GM21576 (cell line): ENCODE data around the gene CEP68.

Source experiments
- ATAC-seq: cut with Tn5 transposase; IDR thresholded peaks from one replicate; pipeline ENCODE4 v1.9.1; 2021; ENCODE audit warnings: mild to moderate bottlenecking, moderate library complexity; ENCODE audit not compliant: unreplicated experiment

Gene CEP68

DNA sequence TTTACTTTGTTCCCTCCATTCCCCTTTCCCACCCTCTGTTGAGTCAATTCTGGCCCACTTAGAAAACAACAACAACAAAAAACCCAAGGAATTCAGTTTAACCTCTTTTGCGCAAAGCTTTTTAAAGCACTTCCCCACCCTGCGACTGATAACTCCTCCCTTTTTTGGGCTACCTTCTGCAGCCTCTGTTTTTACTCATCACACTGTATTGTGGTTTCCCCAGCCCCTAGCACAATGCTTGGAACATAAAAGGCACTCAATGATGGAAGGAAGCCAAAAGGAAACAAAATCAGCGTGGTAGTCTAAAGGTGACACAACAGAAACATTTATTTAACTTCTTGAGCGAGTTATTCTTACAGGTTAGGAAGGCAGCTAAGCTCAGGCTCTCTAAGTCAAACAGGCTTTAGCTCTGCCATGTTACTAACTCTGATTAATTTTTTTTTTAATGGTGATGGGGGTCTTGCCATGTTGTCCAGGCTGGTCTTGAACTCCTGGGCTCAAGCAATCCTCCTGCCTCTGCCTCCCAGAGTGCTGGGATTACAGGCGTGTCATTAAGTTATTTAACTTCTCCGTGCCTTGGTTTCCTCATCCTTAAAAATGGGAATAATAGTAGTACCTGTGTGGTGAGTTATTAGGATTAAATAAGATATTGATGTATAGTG lies 1.3 kb downstream of the CEP68 start:
- ATAC-seq = peak; percentile 23

GRCh38 chr2:65059071-65059470 lies 2.9 kb downstream of the CEP68 start:
- no peak for ATAC-seq

DNA sequence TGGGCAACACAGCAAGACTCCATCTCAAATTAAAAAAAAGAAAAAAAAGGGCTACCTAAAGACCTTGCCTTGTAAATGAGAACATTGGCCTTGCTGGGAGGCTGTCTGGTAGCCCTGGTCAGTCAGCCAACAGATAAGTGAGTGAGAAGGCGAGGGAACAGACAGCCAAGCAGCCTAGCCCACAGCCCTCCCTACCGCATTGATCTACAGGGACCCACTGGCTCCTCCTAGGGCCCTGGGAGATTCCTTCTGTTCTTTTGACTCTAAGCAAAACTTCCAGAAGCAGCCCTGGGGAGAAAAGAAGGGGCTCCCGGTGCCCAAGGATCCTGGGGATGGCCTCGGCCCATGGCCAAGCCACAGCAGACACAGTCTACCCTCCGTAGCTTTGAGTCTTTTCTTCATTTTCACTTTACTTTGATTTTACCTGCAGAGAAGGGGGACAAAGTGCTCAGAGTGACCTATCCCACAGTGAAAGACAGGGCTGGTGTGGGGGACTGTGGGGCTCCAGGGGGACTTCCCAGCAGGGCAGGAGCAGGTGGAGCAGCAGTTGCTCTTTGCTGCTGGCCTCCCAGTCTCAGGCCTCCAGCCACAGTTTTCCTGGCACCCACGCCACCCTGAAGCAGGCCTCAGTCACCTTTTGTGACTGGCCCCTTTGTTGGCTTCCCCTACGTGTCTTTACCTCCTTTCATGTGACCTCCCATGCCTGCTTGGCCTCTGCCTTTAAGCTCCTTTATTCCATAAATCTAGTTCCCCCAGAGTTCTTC lies 5.1 kb downstream of the CEP68 start:
- ATAC-seq = no peak

GRCh38 chr2:65061910-65062339 lies 5.7 kb downstream of the CEP68 start:
- ATAC-seq = no peak

GRCh38 chr2:65062843-65063825 lies 6.9 kb downstream of the CEP68 start:
- no peak for ATAC-seq

GRCh38 chr2:65064728-65065552 lies 8.7 kb downstream of the CEP68 start:
- peak; percentile 80 for ATAC-seq

- no peak for ATAC-seq
Observed at GRCh38 chr2:65067806-65068553, 11.8 kb downstream of the CEP68 start.

DNA sequence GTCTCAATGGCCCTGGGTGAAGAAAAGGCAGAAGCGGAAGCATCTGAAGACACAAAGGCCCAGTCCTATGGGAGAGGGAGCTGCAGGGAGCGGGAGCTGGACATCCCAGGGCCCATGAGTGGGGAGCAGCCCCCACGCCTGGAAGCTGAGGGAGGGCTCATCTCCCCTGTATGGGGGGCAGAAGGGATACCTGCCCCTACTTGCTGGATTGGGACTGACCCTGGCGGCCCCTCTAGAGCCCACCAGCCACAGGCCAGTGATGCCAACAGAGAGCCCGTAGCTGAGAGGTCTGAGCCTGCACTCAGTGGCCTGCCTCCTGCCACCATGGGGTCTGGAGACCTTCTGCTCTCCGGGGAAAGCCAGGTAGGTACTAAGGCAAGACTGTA lies 13.2 kb downstream of the CEP68 start:
- no peak for ATAC-seq

DNA sequence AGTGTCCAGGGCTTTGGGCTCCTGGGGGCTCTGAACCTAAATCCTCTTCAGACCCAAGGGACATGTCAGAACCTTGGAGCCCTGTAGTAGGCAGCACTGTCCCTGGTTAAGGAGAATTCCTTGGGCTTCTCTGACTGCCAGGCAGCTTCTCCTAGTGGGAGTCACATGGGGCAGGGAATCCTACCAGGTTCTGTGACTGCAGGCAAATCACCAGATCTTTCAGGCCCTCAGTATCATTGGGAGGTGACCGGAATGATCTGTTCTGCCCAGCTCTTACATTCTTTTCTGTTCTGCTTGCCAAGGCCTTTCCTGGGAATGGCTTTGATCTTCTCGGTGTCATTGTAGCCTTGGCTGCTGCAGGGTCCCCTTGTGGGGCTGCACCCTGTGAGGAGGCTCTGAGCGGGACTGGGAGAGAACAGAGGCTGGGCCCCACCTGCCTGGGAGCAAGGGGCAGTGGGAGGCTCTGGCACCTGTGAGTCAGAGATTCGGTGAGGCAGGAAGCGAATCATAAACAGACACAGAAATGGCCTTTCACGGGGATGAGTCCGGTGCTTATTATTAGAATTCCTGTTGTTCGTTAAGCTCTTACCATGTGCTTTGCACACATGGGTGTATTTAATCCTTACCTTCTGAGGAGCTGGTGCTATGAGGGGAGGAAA lies 14.1 kb downstream of the CEP68 start:
- ATAC-seq = no peak

GRCh38 chr2:65070856-65071255 lies 14.6 kb downstream of the CEP68 start:
- no peak for ATAC-seq

DNA sequence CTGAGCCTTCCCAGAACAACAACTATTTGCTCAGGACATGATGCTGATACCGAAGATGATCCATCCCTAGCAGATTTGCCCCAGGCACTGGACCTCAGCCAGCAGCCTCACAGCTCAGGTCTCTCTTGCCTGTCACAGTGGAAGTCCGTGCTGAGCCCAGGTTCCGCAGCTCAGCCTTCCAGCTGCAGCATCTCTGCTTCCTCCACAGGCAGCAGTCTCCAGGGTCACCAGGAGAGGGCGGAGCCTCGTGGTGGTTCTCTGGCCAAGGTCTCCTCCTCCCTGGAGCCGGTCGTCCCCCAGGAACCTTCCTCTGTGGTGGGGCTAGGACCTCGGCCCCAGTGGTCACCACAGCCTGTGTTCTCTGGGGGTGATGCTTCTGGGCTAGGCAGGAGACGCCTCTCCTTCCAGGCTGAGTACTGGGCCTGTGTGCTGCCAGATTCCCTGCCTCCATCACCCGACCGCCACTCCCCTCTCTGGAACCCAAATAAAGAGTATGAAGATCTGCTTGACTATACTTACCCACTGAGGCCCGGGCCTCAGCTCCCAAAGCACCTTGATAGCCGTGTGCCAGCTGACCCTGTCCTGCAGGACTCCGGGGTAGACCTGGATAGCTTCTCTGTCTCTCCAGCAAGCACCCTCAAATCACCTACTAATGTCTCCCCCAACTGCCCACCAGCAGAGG lies 15.4 kb downstream of the CEP68 start:
- ATAC-seq = no peak

GRCh38 chr2:65072181-65072970 lies 16.2 kb downstream of the CEP68 start:
- ATAC-seq = no peak

DNA sequence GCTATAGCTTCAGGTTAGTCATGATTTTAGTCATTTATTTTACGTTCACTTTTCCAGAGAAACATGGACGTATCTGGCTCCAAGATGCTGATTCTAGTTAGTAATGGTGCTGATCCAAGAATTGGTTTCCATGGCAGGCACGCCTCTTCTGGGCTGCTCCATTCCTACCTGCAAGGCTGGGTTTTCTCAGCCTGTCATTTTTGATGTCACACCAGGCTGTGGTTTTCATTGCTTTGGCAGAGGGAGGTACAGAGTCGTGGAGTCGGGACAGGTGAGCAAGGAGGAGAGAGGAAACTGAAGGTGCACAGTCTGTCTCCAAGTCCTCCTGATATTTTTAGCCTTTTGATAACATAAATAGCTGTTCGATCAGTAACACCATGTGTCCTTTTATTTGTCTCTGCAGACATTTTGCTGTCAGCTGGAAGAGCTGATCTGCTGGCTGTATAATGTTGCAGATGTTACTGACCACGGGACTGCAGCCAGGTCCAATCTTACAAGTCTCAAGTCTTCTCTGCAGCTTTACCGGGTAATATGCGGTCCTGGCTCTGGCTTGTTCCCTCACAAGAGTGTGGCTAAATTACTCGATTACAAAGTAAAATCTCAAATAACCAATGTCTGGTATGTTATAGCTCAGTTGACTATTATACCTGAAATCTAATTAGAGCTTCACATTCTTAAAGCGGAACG lies 17.8 kb downstream of the CEP68 start:
- no peak for ATAC-seq

DNA sequence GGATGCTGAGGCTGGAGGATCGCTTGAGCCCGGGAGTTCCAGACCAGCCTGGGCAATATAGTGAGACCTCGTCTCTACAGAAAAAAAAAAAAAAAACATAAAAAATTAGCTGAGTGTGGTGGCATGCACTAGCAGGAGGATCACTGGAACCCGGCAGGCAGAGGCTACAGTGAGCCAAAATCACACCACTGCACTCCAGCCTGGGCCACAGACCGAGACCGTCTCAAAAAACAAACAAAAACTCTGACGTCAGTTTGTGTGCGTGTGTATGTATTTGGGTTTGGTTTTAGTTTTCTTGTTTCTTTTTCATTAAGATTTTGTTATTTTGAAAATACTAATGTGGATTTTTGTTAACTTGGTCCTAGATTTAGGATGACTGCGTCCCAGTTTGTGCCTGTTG lies 19.0 kb downstream of the CEP68 start:
- no peak for ATAC-seq

DNA sequence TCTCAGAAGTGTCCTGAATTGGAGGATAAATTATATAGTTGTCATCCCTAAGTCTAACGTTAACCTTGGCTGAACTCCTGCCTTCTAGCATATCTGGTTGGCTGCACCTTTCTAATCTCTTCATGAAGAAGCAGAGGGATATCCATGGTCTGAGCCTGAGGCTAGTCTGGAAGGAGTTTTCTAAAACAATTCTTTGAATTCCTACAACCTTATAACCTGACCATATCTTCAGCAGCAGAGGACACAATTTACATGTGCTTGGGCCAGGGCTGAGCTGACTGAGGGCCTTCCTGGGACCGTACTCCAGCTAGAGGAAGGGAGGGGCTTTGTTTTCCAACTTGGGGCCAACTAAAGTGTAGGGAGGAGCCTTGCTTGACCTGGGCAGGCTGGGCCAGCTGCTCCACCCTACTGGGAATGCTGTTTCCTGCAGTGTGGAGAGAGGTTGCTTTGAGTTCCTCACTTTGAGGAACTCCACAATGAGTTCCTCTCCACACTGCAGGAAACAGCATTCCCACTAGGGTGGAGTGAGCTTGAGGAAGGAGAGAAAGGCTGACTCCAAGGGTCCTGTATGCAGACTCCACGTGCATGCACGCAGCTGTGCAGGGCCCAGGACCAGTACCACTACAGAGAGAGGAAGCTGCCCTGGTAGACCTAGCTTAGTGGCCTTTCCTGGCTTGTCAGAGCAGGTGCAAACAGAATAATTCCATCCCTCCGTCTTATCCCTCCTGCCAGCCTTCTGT lies 19.6 kb downstream of the CEP68 start:
- ATAC-seq = no peak

- ATAC-seq = no peak
Observed at GRCh38 chr2:65076345-65076710, 20.1 kb downstream of the CEP68 start.

GRCh38 chr2:65077898-65078297 lies 21.7 kb downstream of the CEP68 start:
- ATAC-seq = no peak
